Measurements from ENCODE around the gene USP8.

The USP8 gene

GRCh38 chr15:50543556-50543955 is 119.4 kb downstream of the USP8 start:
- DNase-seq (ENCODE audit: low read depth): no peak

- DNase-seq (ENCODE audit: low read depth): no peak
Measured at GRCh38 chr15:50544368-50544767, 120.2 kb downstream of the USP8 start.

- DNase-seq (ENCODE audit: low read depth): no peak
Measured at GRCh38 chr15:50546566-50546965, 122.4 kb downstream of the USP8 start, which contains the start of gene USP50. USP50 (minus strand) TSS chr15:50546666; CDS start chr15:50546525, 141 bp downstream.

- no peak for DNase-seq (ENCODE audit: low read depth)
Measured at GRCh38 chr15:50549326-50549725, 125.1 kb downstream of the USP8 start.

- no peak for DNase-seq (ENCODE audit: low read depth)
Measured at GRCh38 chr15:50552238-50552637, 128.0 kb downstream of the USP8 start.

- DNase-seq (ENCODE audit: low read depth): no peak
Measured at GRCh38 chr15:50556642-50557371, 132.6 kb downstream of the USP8 start.

GRCh38 chr15:50558012-50558411 is 133.8 kb downstream of the USP8 start:
- DNase-seq (ENCODE audit: low read depth): no peak

- no peak for DNase-seq (ENCODE audit: low read depth)
Measured at GRCh38 chr15:50562735-50563640, 138.8 kb downstream of the USP8 start.

- DNase-seq (ENCODE audit: low read depth): no peak
Measured at GRCh38 chr15:50563756-50564155, 139.6 kb downstream of the USP8 start.
